Right renal cortex interstitium (tissue), 3 donors: Measurements from ENCODE around the gene ZNF281. TPM values are rescaled to one million over a fixed set of nuclear protein-coding genes. Genes with fewer than 3 reads are reported as not detected.
"Not testable (repeated sequence)": the region's sequence is repeated elsewhere in the genome, so short reads cannot be mapped to it uniquely, and the experiment has no call there.

Experiments
- DNase-seq, 3 donors: peaks; one replicate each; pipeline ENCODE4 v3.0.0-alpha.2; 2013; ENCODE audit warnings: low read depth in 3 of 3, low spot score in 2 of 3
- polyA plus RNA-seq, 3 donors: library from polyadenylated mRNA; unstranded; fragments of 120-200 nt; gene quantifications; one replicate each; pipeline ENCODE4 v1.2.1, GENCODE V29; 2013; ENCODE audit not compliant: insufficient read length in 3 of 3

The ZNF281 gene
- polyA plus RNA-seq, 3 donors = 28.0 to 30.6 (median 30.1) TPM

- no peak for DNase-seq
Observed at GRCh38 chr1:200365897-200366426, 43.9 kb downstream of the ZNF281 start.

GRCh38 chr1:200364831-200365230, 45.0 kb downstream of the ZNF281 start:
- no peak for DNase-seq

GRCh38 chr1:200364091-200364759, 45.6 kb downstream of the ZNF281 start:
- DNase-seq = no peak

GRCh38 chr1:200363264-200363933, 46.4 kb downstream of the ZNF281 start:
- no peak for DNase-seq

GRCh38 chr1:200362421-200362820, 47.4 kb downstream of the ZNF281 start:
- no peak for DNase-seq

GRCh38 chr1:200359610-200360163, 50.1 kb downstream of the ZNF281 start:
- no peak for DNase-seq

- not testable (repeated sequence) for DNase-seq
Observed at GRCh38 chr1:200357925-200358324, 51.9 kb downstream of the ZNF281 start.

GRCh38 chr1:200355801-200356200, 54.0 kb downstream of the ZNF281 start:
- DNase-seq = no peak

Other genes with a start within 250 kb of the ZNF281 start
- 1 to 10 TPM; 6.5 to 7.8 (median 7.2) TPM for gene KIF14, start 210.7 kb upstream of the ZNF281 start, polyA plus RNA-seq